Stomach (tissue), 4 donors: ENCODE measurements around the gene RRAS2.

Experiments used
- EP300 ChIP-seq: sonication (generic); formaldehyde crosslinking; IDR thresholded peaks from one replicate; pipeline ENCODE4 v1.6.1; 2017; ENCODE audit warnings: antibody characterized with exemption
- POLR2A ChIP-seq, 4 donors: fragments of 450-650 bp; IDR thresholded peaks; one replicate each; pipeline ENCODE4 v1.6.1; 2016; ENCODE audit warnings: antibody characterized with exemption in 4 of 4, control low read depth in 2 of 4, mild to moderate bottlenecking in 1 of 4, moderate library complexity in 1 of 4
- POLR2AphosphoS5 ChIP-seq, 3 donors: sonication (generic); formaldehyde crosslinking; IDR thresholded peaks; one replicate each; pipeline ENCODE4 v1.6.1; 2016; ENCODE audit warnings: antibody characterized with exemption in 3 of 3
- TF ChIP-seq, protein P1 (sequence below), 7 experiments: fragments of 450-650 bp in 4 of 7; fragments of 200-600 bp in 3 of 7; sonication (generic) in 3 of 7; IDR thresholded peaks; one replicate each; pipeline ENCODE4 v1.5.1; 2016 to 2019; ENCODE audit warnings: antibody characterized with exemption in 7 of 7, control low read depth in 2 of 7, mild to moderate bottlenecking in 1 of 7

DNA sequence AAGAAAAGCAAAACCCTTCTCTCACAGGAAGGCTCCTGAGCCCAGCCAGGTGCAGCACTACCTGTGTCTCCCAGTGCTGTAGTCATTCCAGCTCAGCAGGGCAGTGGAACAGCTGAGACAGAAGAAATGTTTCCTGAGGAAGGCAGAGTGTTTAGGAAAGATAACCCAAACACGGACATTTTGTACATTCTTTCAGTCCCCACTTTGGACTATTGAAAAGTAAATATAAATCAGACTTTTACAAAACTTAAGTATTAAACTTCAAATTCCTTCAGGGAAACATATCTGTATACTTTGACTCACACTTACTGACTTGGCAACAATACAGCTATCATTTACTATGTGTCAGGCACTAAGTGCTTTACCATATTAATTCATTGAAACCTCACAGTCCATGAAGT lies 40.4 kb downstream of the RRAS2 start:
- TF ChIP-seq, protein P1, sequence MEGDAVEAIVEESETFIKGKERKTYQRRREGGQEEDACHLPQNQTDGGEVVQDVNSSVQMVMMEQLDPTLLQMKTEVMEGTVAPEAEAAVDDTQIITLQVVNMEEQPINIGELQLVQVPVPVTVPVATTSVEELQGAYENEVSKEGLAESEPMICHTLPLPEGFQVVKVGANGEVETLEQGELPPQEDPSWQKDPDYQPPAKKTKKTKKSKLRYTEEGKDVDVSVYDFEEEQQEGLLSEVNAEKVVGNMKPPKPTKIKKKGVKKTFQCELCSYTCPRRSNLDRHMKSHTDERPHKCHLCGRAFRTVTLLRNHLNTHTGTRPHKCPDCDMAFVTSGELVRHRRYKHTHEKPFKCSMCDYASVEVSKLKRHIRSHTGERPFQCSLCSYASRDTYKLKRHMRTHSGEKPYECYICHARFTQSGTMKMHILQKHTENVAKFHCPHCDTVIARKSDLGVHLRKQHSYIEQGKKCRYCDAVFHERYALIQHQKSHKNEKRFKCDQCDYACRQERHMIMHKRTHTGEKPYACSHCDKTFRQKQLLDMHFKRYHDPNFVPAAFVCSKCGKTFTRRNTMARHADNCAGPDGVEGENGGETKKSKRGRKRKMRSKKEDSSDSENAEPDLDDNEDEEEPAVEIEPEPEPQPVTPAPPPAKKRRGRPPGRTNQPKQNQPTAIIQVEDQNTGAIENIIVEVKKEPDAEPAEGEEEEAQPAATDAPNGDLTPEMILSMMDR (IDR thresholded peaks at IDR 0.05), result no peak
- no peak for TF ChIP-seq EP300
- TF ChIP-seq POLR2AphosphoS5 (IDR thresholded peaks at IDR 0.05), result no peak
- TF ChIP-seq POLR2A (IDR thresholded peaks at IDR 0.05), result no peak
